Endodermal cell (in vitro differentiated cells): ENCODE measurements around the gene COL5A2. TPM values are rescaled to one million over a fixed set of nuclear protein-coding genes. Genes with fewer than 3 reads are reported as not detected.

Experiments
- DNase-seq: peaks from one replicate; pipeline ENCODE4 v3.0.0-alpha.2; 2017
- H3K27ac ChIP-seq: 2 replicates; pipeline ENCODE4 v1.5.1; 2013; ENCODE audit warnings: mild to moderate bottlenecking, low read depth, low read length, moderate library complexity
- H3K27me3 ChIP-seq: 2 replicates; pipeline ENCODE4 v1.6.1; 2013; ENCODE audit warnings: mild to moderate bottlenecking, low read length, moderate library complexity; ENCODE audit not compliant: insufficient read depth, control insufficient read depth, poor library complexity, severe bottlenecking
- H3K36me3 ChIP-seq: 2 replicates; pipeline ENCODE4 v1.7.0; 2013; ENCODE audit warnings: mild to moderate bottlenecking, low read length, moderate library complexity; ENCODE audit not compliant: control insufficient read depth, insufficient read depth
- H3K4me1 ChIP-seq: one replicate; pipeline ENCODE4 v1.7.0; 2013; ENCODE audit warnings: low read length; ENCODE audit not compliant: control insufficient read depth, insufficient read depth
- H3K4me3 ChIP-seq: 2 replicates; pipeline ENCODE4 v1.5.1; 2013; ENCODE audit warnings: mild to moderate bottlenecking, low read length, moderate library complexity
- H3K9ac ChIP-seq: 2 replicates; pipeline ENCODE4 v1.6.1; 2013; ENCODE audit warnings: mild to moderate bottlenecking, low read length, moderate library complexity; ENCODE audit not compliant: poor library complexity, severe bottlenecking; ENCODE audit errors: extremely low read depth
- H3K9me3 ChIP-seq: 2 replicates; pipeline ENCODE4 v1.6.1; 2013; ENCODE audit warnings: mild to moderate bottlenecking, low read length, moderate library complexity; ENCODE audit not compliant: control insufficient read depth
- H3K27ac Mint-ChIP-seq: 2 replicates; pipeline ENCODE4 v1.8.0; 2020; ENCODE audit warnings: mixed read lengths
- H3K27me3 Mint-ChIP-seq: 2 replicates; pipeline ENCODE4 v1.8.0; 2021; ENCODE audit warnings: mild to moderate bottlenecking, mixed read lengths; ENCODE audit not compliant: insufficient read depth
- H3K36me3 Mint-ChIP-seq: 2 replicates; pipeline ENCODE4 v1.8.0; 2020; ENCODE audit warnings: low read depth, mixed read lengths
- H3K4me1 Mint-ChIP-seq: 2 replicates; pipeline ENCODE4 v1.8.0; 2020; ENCODE audit warnings: mixed read lengths
- H3K4me3 Mint-ChIP-seq: 2 replicates; pipeline ENCODE4 v1.8.0; 2020; ENCODE audit warnings: mild to moderate bottlenecking, moderate library complexity, mixed read lengths
- H3K9me3 Mint-ChIP-seq: 2 replicates; pipeline ENCODE4 v1.8.0; 2020; ENCODE audit warnings: mild to moderate bottlenecking, mixed read lengths
- CTCF ChIP-seq: fragments of 200-600 bp; sonication (generic); conservative IDR thresholded peaks from 2 replicates; pipeline ENCODE4 v1.5.0; 2021; ENCODE audit warnings: antibody characterized with exemption, mild to moderate bottlenecking
- WGBS, 2 experiments: methylation state at CpG; one replicate each; pipeline versions ENCODE4 v1.1.5 to v1.1.7; 2013; ENCODE audit warnings: missing lambda C conversion rate in 2 of 2, mixed read lengths in 1 of 2; ENCODE audit not compliant: insufficient coverage in 1 of 2, insufficient read length in 1 of 2; 5-methylcytosine and 5-hydroxymethylcytosine counted together
- total RNA-seq, 2 donors: library from RNA; stranded (reverse); fragmentation: NEBNext Ultra II Directional in 1 of 2; extraction: Animal tissue kit (Norgen Biotek cat#: 25700) in 1 of 2; gene quantifications; 2 replicates in 1 of 2; 3 replicates in 1 of 2; pipeline ENCODE4 v1.2.1, GENCODE V29; 2021

The COL5A2 gene
- total RNA-seq, 2 donors from 2014 or later = 117 to 153 TPM

- Mint-ChIP-seq H3K36me3 (peaks cover 1% of the 10 kb centered on the region), H3K4me1 (peaks cover 12% of the 10 kb centered on the region), H3K27ac (no peak overlapping the region), H3K9me3 (no peaks in the 10 kb centered on the region), H3K4me3 (no peak overlapping the region), H3K27me3 (no peaks in the 10 kb centered on the region)
- TF ChIP-seq CTCF = no peak
- Histone ChIP-seq H3K4me1 (no peaks in the 10 kb centered on the region), H3K27ac (no peak overlapping the region), H3K27me3 (no peaks in the 10 kb centered on the region), H3K4me3 (no peak overlapping the region), H3K9me3 (no peaks in the 10 kb centered on the region), H3K9ac (no peak overlapping the region), H3K36me3 (peaks cover 33% of the 10 kb centered on the region)
- WGBS, 2 experiments = 96 to 100% methylated on average over 3 of the region's 3 CpGs
- no peak for DNase-seq
These were observed 34.8 kb downstream of the COL5A2 start for GRCh38 chr2:189144700-189145211.

GRCh38 chr2:189143925-189144324 is 35.6 kb downstream of the COL5A2 start:
- peak overlapping the region; percentile 38 for H3K27ac Mint-ChIP-seq
- H3K27ac ChIP-seq = no peak overlapping the region

GRCh38 chr2:189142893-189143759 is 36.4 kb downstream of the COL5A2 start:
- H3K9me3 Mint-ChIP-seq = no peaks in the 10 kb centered on the region
- H3K27me3 Mint-ChIP-seq = no peaks in the 10 kb centered on the region
- Histone ChIP-seq H3K27ac (no peak overlapping the region), H3K9ac (no peak overlapping the region), H3K27me3 (no peaks in the 10 kb centered on the region), H3K9me3 (no peaks in the 10 kb centered on the region), H3K4me3 (no peak overlapping the region), H3K4me1 (no peaks in the 10 kb centered on the region), H3K36me3 (peaks cover 34% of the 10 kb centered on the region)
- peaks cover 11% of the 10 kb centered on the region for H3K4me1 Mint-ChIP-seq
- H3K36me3 Mint-ChIP-seq = peaks cover 4% of the 10 kb centered on the region
- H3K27ac Mint-ChIP-seq = no peak overlapping the region
- TF ChIP-seq CTCF = peak; percentile 99
- no peak overlapping the region for H3K4me3 Mint-ChIP-seq
- DNase-seq = peak; percentile 83
- 94% methylated on average over 4 of the region's 4 CpGs; no CpG with 5 or more reads in 1 of the 2 experiments for WGBS, 2 experiments

More at GRCh38 chr2:189143925-189144324, 35.6 kb downstream of the COL5A2 start:
- H3K36me3 Mint-ChIP-seq = peaks cover 4% of the 10 kb centered on the region
- peaks cover 36% of the 10 kb centered on the region for H3K36me3 ChIP-seq
- no peaks in the 10 kb centered on the region for H3K9me3 Mint-ChIP-seq
- H3K4me1 Mint-ChIP-seq = peaks cover 11% of the 10 kb centered on the region
- no peak overlapping the region for H3K9ac ChIP-seq
- WGBS, 2 experiments = 75 to 89% methylated on average over 2 of the region's 2 CpGs
- DNase-seq = no peak
- no peaks in the 10 kb centered on the region for H3K27me3 Mint-ChIP-seq
- H3K4me1 ChIP-seq = no peaks in the 10 kb centered on the region
- TF ChIP-seq CTCF = no peak
- H3K4me3 Mint-ChIP-seq = no peak overlapping the region
- no peaks in the 10 kb centered on the region for H3K9me3 ChIP-seq
- H3K27me3 ChIP-seq = no peaks in the 10 kb centered on the region
- H3K4me3 ChIP-seq = no peak overlapping the region
